ENCODE measurements around the gene CKAP2L. TPM values are rescaled to one million over a fixed set of nuclear protein-coding genes. Genes with fewer than 3 reads are reported as not detected.

Gene CKAP2L
- total RNA-seq, 1 experiment from 2014 or later: 23.3 TPM

- no peak overlapping the region for H3T11ph ChIP-seq (ENCODE audit: low read length)
- H3K4me2 ChIP-seq (ENCODE audit: insufficient read depth, insufficient read length, low read length): no peak overlapping the region
- H2BK15ac ChIP-seq (ENCODE audit: low read depth, low read length): no peak overlapping the region
- no peaks in the 10 kb centered on the region for H3K79me1 ChIP-seq (ENCODE audit: insufficient read depth, low read depth, low read length, poor library complexity, severe bottlenecking)
- no peak overlapping the region for H2BK20ac ChIP-seq (ENCODE audit: low read depth, low read length, poor library complexity, severe bottlenecking)
- no peak overlapping the region for H2AK5ac ChIP-seq (ENCODE audit: insufficient read length, low read length)
- no peaks in the 10 kb centered on the region for H3K79me2 ChIP-seq (ENCODE audit: insufficient read depth, low read length)
- no peak overlapping the region for H4K5ac ChIP-seq (ENCODE audit: insufficient read length, low read depth, low read length)
- no peak overlapping the region for H3K18ac ChIP-seq (ENCODE audit: insufficient read length, low read depth, low read length)
- no peaks in the 10 kb centered on the region for H3K36me3 Mint-ChIP-seq (ENCODE audit: insufficient read depth in 1 of 3, low read depth in 3 of 3)
- no peak overlapping the region for H2BK5ac ChIP-seq (ENCODE audit: insufficient read length, low read length)
- H3K14ac ChIP-seq (ENCODE audit: insufficient read depth, low read length): no peak overlapping the region
- no peak overlapping the region for H2BK12ac ChIP-seq (ENCODE audit: insufficient read length, low read depth, low read length)
- H2BK120ac ChIP-seq (ENCODE audit: low read depth, low read length, poor library complexity, severe bottlenecking): no peak overlapping the region
- H3K9ac ChIP-seq (ENCODE audit: extremely low read depth, insufficient read length, low read length): no peak overlapping the region
- H3K23me2 ChIP-seq (ENCODE audit: insufficient read length, low read depth, low read length, poor library complexity, severe bottlenecking): no peaks in the 10 kb centered on the region
- no peak overlapping the region for H3K56ac ChIP-seq (ENCODE audit: insufficient read length, low read depth, low read length)
- no peaks in the 10 kb centered on the region for H3K4me1 Mint-ChIP-seq
- DNase-seq: no peak
- H3K23ac ChIP-seq (ENCODE audit: insufficient read length, low read depth, low read length): no peak overlapping the region
- H4K91ac ChIP-seq (ENCODE audit: insufficient read length, low read depth, low read length): no peak overlapping the region
- whole genome bisulfite sequencing (ENCODE audit: extremely low coverage, insufficient read length, low lambda C conversion rate): no CpG with 5 or more reads among the region's 4 CpGs
- H3K4ac ChIP-seq (ENCODE audit: low read depth, low read length): no peak overlapping the region
- H3K4me3 Mint-ChIP-seq: no peak overlapping the region
- H2AFZ ChIP-seq (ENCODE audit: low read length): no peak overlapping the region
- H4K20me1 ChIP-seq (ENCODE audit: control insufficient read depth, insufficient read depth, insufficient read length): no peaks in the 10 kb centered on the region
- no peaks in the 10 kb centered on the region for H3K9me3 ChIP-seq (ENCODE audit: control insufficient read depth, low read depth, low read length)
- no peak for TF ChIP-seq CTCF (conservative IDR thresholded peaks at IDR 0.05)
- no peak overlapping the region for H4K8ac ChIP-seq (replicated peaks; ENCODE audit: insufficient read length, low read depth, low read length)
- no peaks in the 10 kb centered on the region for H3K4me1 ChIP-seq (ENCODE audit: insufficient read depth, low read length)
- H3K27ac ChIP-seq (ENCODE audit: insufficient read length, low read depth, low read length): no peak overlapping the region
- no peaks in the 10 kb centered on the region for H3K9me3 Mint-ChIP-seq
- peaks cover 9% of the 10 kb centered on the region; the same call in 1 of the 2 replicates for H3K27me3 Mint-ChIP-seq (ENCODE audit: low read depth)
- no peaks in the 10 kb centered on the region for H3K27me3 ChIP-seq (ENCODE audit: insufficient read depth, low read length)
- H3K27ac Mint-ChIP-seq: no peak overlapping the region
Measured at GRCh38 chr2:112705575-112705974, 58.8 kb downstream of the CKAP2L start.
